Measurements from ENCODE around the gene DKKL1. TPM values are rescaled to one million over a fixed set of nuclear protein-coding genes. Genes with fewer than 3 reads are reported as not detected.

The DKKL1 gene
- polyA plus RNA-seq, 1 donor, result 2.4 TPM

- no peak for DNase-seq (ENCODE audit: low read depth)
These were observed 25.5 kb upstream of the DKKL1 start for GRCh38 chr19:49338023-49338677.

GRCh38 chr19:49338691-49339300 is 24.9 kb upstream of the DKKL1 start:
- no peak for DNase-seq (ENCODE audit: low read depth)

GRCh38 chr19:49339301-49340068 is 24.2 kb upstream of the DKKL1 start:
- no peak for DNase-seq (ENCODE audit: low read depth)

GRCh38 chr19:49340069-49340864 is 23.4 kb upstream of the DKKL1 start:
- DNase-seq (ENCODE audit: low read depth), result no peak

- no peak for DNase-seq (ENCODE audit: low read depth)
These were observed 22.6 kb upstream of the DKKL1 start for GRCh38 chr19:49340865-49341718.

GRCh38 chr19:49342291-49342721 is 21.4 kb upstream of the DKKL1 start:
- DNase-seq (ENCODE audit: low read depth), result no peak

- no peak for DNase-seq (ENCODE audit: low read depth)
These were observed 20.6 kb upstream of the DKKL1 start for GRCh38 chr19:49343123-49343522.

- DNase-seq (ENCODE audit: low read depth), result no peak
These were observed 18.9 kb upstream of the DKKL1 start for GRCh38 chr19:49344505-49345423.

- DNase-seq (ENCODE audit: low read depth), result no peak
These were observed 16.5 kb upstream of the DKKL1 start for GRCh38 chr19:49347191-49347590.

GRCh38 chr19:49347835-49348234 is 15.8 kb upstream of the DKKL1 start:
- DNase-seq (ENCODE audit: low read depth), result no peak

- DNase-seq (ENCODE audit: low read depth), result no peak
These were observed 15.1 kb upstream of the DKKL1 start for GRCh38 chr19:49348305-49349189.

- no peak for DNase-seq (ENCODE audit: low read depth)
These were observed 14.1 kb upstream of the DKKL1 start for GRCh38 chr19:49349567-49349966.

GRCh38 chr19:49355909-49356353 is 7.7 kb upstream of the DKKL1 start:
- DNase-seq (ENCODE audit: low read depth), result no peak

GRCh38 chr19:49356382-49356781 is 7.3 kb upstream of the DKKL1 start:
- DNase-seq (ENCODE audit: low read depth), result no peak

- DNase-seq (ENCODE audit: low read depth), result no peak
These were observed 6.5 kb upstream of the DKKL1 start for GRCh38 chr19:49357186-49357585.

GRCh38 chr19:49359851-49360820 is 3.5 kb upstream of the DKKL1 start:
- DNase-seq (ENCODE audit: low read depth), result no peak

GRCh38 chr19:49361438-49362047 is 2.1 kb upstream of the DKKL1 start:
- no peak for DNase-seq (ENCODE audit: low read depth)
